Measurements from ENCODE around the gene CNTN4.
"Not testable (repeated sequence)": the region's sequence is repeated elsewhere in the genome, so short reads cannot be mapped to it uniquely, and the experiment has no call there.

CNTN4 gene

DNA sequence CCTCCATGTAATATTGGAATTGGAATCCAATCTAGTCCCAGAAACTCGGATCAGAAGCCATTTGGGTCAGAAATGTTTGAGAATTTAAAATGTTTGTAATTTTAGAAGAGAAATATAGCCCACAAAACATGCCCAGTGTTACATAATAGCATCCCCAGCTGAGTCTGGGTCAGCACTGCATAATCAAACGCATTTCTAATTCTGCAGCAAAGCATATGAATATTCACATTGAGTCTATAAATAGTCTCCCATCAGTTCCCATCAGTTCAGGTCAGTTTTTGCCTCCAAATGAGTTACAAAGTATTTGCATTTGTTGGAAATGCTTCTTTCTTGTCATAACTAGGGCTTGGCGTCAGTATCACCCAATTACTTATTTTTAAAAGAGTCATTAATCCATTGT is 628.4 kb downstream of the CNTN4 start:
- DNase-seq = no peak

DNA sequence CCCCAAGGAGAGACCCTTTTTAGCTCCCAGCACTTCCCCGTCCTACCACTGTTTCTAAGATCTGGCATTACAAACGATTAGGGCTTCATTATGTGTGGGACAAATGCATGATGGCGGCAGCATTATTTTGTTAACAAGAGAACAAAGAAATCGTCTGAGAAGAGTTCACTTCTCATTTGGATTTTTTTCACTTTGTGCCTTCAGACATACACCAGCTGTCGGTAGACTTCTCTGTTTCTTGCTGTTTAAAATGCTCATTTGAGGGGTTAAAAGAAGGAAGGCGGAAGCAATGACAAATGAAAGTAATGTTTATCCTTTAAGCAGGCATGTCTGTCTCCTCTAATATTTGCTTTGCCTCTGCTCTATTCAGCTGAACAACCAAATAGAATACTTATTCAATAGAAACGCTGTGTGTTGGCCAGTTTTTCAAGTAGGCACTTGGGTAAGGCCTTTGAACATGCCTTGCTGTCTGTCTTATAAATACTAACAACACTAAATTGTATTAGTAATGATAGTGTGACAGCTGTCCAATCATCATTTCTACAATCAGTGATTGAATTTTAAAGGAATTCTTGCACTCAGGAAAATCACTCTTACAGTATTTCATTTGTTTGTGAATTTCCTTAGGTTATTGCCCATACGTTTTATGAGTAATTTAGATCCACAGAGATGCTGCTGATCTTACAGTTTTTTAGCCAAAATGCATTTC is 629.1 kb downstream of the CNTN4 start:
- DNase-seq = no peak

DNA sequence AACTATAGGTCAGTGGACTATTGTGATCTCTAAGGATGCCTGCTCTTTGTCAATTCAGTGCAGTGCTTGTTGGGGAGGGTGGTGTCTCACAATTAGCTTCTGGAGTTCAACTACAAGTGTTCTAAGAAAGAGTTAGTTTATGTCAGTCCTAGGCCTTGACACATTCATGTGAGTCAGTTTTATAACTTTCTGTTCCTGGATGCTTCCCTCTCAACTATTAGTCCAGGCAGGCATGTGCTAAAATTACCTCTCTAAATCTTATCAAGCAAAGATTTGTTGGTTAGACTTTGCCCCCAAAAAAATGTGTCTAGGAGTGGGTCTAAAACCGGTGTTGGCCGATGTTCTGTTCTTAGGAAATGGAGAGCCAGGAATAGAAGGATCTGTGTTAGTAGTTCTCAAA is 633.2 kb downstream of the CNTN4 start:
- no peak for DNase-seq

DNA sequence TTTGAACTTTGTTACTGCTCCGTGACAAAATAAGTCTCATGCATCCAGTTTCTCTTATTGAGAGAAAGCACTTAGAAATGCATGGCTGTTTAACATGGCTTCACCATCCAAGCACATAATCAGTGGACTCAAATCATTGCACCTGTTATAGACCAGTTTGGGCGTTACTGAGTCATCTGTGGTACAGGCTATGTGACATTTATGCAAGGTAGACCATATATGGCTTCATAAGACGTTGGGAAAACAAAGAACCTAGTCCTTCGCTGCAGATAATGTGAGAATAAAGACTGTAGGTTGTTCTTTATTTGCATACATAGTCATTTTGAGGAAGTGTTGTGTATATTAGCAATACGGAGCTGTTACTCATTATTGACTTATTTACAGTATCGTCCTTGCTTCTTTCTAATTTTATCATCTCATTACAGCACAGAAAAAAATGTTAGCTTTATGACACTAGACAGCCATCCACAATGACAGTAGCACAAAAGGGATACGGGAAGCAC is 636.8 kb downstream of the CNTN4 start:
- no peak for DNase-seq

DNA sequence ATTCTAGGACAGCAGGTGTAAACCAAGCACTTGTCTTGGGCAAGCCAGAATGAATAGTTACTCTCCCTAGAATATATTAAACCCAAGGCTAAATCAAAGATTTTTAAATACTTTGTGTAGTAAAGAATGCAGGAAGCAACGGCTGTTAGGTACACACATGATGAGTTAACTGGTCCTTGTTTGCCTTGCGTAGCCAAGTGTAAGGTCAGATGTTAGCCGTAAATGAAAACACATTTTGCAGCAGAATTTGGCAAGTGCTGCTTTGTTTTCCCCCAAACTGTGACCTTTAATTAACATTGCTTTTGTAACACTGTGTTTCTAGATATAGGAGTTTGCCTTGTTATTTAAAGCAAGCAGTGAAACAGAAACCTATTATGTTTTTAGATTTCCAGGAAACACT is 642.9 kb downstream of the CNTN4 start:
- no peak for DNase-seq

DNA sequence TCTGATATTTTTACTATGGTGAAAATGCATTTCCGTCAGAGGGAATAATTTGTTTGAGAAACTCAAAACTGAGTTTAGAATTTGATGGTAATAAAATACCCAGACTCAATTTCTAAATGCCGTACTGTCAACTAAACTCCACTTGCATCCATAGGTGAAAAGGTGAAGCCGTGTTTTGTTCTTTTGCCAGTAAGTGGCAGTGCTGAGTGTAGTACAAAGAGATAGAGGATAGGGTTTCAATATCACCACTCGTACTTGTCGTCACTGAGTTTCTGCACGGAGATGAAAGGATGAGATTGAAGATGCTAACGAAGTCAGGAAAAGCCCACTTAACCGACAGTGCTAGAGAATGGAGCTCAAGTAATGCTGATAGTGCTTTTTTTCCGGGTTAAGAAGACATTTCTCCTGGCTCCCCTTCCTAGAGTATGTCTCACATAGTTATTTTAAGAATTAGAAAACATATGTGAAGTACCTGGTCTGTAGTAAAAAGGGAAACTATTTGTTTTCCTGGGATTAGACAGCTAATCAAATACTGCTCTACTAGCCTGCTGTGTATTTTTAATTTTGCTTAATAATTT is 666.4 kb downstream of the CNTN4 start:
- no peak for DNase-seq

DNA sequence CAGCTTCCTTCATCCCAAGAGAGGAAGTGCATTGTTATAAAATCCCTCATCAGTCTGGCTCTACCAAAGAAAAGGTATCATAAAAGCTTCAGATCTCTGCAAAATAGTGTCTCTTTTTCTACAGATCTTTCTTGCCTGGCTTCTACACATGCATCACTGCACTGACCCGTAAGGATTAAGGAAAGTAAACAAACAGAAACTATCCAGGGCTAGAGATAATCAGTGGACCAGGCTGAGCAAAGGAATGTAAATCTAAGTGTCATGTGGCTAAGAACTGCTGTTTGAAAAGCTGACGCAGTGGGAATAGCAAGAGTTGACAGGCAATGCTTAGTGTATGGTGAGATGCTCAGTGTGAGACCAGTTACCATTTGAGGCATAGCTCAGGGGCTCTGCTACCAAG is 671.8 kb downstream of the CNTN4 start:
- no peak for DNase-seq

DNA sequence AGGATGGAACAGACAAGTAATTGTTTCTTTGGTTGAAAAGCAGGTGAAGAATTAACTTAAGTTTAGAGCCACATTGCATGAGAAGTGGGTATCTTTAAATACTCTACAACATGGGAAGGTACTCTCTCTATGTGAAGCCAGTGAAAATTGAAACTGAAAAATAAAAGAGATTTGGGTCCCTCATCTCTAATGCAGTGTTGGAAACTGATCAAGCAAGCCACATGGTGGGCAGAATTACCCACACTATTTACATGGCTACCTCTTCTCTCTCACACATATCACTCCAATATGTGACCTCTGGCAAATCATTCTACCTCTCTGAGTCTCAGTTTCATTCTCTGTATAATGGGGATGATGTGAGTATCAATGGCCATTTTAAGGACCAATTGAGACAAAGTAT is 672.5 kb downstream of the CNTN4 start:
- DNase-seq = no peak

DNA sequence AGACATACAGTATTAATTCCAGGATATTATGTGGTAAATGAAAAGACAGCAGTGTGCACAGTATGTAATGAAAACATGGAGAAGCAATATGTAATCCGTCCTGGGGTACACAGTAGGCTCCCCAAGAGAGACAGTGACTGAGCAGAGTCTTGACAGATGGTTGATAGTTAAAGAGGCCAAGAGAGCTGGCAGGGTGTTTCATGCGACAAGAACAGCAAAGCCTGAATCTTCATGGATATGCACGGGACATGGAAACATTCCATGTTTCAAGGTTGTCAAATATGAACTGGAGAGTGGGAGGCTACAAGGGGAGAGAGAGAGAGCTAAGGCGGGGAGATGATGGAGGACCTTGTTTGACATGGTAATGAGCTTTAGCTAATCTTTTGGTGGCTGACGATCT is 673.1 kb downstream of the CNTN4 start:
- DNase-seq = no peak

DNA sequence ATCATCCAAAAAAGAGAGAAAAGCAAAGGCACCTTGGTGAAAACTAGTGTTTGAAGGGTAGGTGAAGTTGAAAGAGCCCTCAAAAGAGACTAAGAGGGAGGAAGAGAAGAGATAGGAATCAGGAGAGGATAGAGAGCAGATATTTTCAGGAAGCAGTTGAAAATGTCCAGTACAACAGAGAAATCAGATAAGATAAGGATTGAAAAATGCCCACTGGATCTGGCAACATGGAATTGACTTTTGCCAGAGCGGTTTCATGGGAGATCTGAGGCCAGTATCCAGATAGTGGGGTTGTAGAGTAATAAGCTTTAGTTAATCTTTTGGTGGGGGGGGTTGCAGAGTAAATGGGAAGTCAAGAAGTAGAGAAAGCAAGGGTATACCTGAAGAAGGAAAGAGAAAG is 674.1 kb downstream of the CNTN4 start:
- DNase-seq = no peak

DNA sequence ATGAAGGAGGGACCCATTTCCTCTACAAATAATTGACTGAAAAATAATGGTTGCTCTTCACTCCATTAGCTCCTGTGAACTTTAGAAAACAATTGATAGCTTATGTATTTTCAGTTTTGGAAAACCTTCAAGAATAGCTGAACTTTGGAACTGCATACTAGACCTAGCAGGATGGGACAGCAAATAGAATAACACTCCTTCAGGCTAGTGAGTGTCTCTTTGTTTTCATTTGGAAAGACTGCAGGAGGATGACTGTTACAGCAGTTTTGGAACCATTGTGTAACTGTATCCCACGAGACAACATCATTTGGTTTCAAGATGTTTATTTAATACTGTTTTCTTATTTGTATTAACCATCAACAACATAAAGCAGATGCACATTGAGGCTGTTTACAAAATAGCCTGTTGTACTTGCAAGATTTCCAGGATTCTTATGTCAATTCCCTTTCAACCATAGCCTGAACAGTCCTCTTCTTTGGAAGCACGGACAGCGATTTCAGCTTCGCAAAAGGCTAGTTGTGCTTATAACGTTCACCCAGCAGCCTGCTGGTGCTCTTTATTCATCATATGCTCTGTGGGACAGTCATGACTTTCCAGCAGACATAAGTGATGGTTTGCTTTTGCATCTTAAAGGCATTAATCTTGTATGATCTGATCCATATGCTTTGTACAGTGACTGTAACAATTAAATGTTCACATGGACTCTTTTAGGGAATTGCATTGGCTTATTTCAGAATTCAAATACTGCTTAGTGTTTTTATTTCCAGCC is 676.0 kb downstream of the CNTN4 start:
- no peak for DNase-seq

DNA sequence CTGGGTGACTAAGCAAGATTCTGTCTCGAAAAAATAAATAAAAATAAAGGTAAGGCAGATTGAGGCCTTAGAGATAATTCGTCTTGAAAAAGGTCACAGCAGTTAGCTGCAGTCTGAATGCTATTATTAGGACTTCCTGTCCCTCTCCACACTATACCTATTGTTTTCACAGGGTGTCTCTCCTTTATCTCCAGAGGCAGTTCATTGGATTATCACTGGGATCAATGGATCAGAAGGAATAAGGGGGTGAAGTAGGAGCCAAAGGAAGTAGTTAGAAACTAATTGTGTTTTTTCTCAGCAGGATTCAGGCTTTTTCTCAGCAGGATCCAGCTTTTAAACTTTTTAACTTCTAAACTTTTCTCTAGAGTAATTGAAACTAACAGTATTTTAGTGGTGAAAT is 684.6 kb downstream of the CNTN4 start:
- DNase-seq = no peak

DNA sequence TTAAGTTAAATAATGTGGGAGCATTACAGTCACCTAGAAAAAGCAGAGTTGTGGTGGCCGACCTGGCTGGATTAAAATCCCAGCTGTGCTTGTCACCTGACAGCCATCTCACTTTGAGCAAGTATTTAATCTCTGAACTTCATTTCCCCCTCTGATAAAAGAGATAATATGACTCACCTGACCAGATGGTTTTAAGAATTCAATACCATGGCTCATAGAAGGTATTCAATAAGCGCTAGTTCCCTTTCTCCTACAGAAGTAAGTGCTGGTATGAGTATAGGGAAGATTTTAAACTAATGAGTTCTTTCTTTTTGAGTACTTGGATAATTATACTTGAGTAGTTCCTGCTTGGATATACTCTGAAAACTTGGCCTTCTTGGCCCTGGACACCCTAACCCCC is 686.0 kb downstream of the CNTN4 start:
- no peak for DNase-seq

DNA sequence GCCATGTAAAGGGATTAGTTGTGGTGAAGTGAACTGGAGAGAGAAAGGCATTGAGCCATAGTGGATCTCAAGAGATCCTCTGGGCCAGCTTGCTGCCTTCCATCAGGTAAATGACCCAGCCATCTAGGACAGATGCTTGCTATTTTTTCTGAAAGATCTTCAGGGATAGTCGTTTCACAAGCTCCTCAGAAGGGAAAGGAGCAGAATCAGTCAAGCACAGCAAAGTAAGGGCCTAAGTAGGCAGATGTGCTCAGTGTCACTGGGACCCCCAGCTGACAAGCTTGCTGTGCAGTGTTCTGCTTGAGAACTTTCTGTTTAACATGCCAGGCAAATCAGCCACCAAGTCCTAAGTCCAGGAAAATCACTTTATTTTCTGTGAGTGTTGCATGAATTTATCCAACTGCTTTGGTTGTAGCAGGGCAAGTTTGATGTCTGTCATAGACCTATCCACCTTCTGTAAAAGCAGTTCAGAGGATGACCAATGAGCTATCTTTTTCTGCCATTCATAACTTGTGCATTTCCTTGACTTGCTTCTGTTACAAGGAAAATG is 691.7 kb downstream of the CNTN4 start:
- DNase-seq = no peak

DNA sequence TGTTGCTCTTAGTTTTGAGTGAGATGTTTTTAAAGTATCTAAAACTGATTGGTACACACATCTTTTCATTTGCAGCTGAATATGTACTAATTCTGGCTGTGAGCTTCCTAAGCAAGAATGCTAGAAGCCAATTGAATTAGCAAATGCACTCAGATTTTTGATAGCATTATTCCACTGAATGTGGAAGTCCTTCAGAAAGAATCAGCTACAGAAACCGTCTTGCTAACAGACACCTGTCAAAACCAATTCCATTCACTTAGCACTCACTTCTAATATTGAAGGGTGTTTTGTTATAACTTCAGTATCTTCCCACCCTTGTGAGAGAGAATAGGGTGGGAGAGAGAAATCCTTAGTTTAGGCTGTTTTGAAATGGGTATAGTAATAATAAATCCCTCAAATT is 693.8 kb downstream of the CNTN4 start:
- DNase-seq = no peak

DNA sequence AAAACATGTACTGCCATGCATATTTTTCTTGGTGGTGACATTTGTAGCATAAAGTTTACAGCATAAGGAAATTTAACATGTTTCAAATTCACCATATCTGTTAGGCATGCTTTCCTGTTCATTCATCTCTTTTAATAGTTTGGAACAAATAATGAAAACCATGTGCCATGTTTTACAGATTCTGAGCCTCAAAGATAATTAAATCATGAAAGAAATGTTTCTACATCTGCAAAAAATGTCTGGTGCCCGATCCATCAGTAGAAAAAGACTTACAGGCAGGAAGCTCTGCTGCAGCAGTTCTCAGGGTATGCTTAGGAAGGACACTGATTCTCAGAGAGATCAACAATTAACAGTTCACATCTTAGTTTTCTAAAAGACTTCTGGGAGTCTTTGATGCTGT is 695.3 kb downstream of the CNTN4 start:
- no peak for DNase-seq

DNA sequence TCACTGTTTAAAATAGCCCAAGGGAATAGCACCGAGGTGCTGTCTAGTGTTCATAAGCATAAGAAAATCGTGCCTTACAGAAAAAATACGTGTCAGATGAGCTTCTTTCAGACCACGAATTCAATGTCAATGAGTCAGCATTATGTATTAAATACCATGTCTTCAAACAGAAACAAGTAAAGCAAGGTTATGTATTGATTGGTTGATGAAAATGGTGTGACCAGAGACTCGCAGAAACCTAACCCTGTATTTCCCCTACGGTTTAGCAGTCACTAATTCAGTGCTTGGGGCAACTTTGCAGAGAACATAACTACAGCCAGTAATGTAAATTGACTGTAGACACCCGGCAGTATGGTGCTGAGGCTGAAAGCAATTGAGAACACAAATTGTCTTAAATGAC is 703.8 kb downstream of the CNTN4 start:
- no peak for DNase-seq

DNA sequence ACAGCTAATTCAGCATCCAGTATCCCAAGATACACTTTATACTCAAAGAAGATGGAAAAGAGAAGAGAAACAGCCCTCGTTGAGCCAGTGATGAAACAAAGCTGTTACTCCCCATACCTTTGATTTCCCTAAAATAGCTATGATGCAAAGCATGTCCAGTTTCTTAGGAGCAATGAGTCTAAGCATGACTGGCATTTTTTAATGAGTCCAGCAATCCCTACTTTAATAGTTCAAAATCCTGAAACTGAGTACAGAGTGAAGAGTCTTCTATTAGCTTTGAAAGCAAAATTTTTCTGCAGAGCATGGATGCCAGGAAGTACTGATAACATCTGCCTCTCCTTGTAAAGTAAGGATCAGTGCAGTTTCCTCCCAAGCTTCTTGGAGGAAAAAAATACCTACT is 708.8 kb downstream of the CNTN4 start:
- no peak for DNase-seq

DNA sequence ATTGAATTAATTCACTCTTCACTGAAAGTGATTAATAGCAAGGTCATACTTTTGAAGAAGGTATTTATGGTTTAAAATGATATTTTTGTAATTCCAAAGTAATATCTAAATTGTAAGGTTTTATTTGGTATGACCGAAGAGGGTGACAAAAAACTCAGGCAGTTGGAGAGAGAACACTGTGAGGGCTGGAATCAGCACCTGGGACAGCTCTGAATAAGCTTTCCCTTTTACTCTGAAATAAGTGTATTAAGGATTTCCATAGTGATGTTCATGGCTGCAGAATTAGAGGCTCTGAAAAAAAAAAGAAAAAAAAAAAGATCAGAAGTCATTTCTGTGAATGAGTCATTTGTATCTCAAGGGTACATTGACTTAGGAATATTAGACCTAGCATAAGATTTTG is 712.1 kb downstream of the CNTN4 start:
- DNase-seq = no peak

DNA sequence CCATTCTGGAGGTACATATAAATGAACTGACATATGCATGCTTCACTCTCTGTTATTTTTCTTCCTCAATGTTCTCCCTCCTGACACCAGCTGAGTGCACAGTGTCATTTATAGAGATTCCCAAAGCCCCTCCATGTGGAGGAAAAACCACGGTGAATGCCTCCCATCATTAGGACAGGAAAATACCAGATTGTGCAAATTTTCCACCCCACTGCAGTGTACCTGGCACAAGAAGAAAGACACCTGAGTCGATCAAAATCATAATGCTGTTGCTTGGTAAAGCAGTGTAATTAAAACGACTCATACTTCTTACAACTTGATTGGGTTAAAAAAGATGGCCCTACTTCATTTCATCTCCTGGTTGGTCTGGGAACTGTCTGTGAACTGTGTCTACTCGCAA is 720.9 kb downstream of the CNTN4 start:
- no peak for DNase-seq

DNA sequence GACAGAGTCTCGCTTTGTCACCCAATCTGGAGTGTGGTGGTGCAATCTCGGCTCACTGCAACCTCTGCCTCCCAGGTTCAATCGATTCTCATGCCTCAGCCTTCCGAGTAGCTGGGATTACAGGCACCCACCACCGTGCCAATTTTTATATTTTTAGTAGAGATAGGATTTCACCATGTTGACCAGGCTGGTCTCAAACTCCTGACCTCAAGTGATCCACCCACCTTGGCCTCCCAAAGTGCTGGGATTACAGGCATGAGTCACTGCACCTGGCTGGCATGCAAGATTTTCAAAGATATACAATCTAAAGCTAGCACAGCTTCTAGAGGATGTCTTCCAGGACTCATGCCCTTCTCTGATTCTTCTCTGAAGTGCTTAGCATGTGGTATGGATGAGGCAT is 722.3 kb downstream of the CNTN4 start:
- DNase-seq = not testable (repeated sequence)

DNA sequence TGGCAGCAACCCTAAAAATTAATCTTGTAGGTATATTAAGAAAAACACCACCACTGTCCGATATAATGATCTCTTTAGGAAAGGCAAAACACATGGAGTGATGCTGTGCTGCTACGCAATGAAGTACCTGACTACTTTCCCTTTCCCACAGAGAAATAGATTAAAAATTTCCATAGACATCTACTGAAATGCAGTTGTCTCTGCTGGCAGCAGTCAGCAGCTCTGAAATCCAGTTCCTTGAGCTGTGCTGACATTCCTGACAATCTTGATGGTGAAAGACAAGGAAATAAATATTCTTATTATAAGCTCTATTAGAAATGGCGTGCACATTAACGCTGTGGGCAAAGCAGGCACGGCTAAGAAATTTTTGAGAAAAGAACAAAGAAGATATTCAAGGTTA is 723.9 kb downstream of the CNTN4 start:
- no peak for DNase-seq

DNA sequence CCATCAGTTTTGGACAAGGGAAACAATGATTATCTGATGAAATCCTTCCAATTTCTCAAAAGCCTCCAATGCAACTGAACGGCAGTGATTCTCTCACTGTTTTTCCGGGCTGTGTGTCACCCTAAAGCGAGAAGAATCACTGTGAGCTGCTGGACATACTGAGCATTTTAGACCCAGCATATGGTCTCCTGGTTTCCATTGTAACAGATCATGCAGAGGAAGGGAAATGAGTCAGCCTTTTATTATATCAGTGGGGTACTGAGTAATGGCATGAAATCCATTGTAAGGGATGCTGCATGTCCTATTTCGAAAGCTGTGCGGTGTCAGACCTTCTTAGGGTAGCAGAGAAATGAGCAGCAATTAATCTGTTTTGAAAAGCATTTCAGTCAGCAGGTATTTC is 724.4 kb downstream of the CNTN4 start:
- DNase-seq = no peak
